ENCODE results near the gene ALDH1L1. TPM values are rescaled to one million over a fixed set of nuclear protein-coding genes. Genes with fewer than 3 reads are reported as not detected.

Gene ALDH1L1
- total RNA-seq, 2 experiments from 2014 or later = not detected

DNA sequence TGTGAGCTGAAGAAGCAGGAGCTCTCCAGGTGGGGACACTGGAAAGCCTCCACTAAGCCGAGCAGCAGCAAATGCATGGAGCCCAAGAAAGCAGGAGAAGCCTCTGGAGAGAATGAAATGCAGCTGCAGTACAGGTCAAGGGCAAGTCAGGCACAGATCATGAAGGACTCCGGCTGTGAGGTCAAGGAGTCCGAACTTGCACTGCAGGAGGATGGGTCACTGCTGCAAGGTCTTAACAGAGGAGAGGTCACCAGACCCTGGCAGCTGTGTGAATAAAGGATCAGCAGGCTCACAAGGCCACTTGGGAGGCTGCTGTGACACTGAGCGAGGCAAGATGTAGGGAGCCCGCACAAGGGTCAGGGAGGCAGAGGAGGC lies 71.7 kb downstream of the ALDH1L1 start:
- Mint-ChIP-seq H3K4me3 (no peak overlapping the region), H3K4me1 (ENCODE audit: low read depth) (no peaks in the 10 kb centered on the region), H3K27me3 (no peaks in the 10 kb centered on the region), H3K36me3 (no peaks in the 10 kb centered on the region), H3K9me3 (no peaks in the 10 kb centered on the region), H3K27ac (no peak overlapping the region)
- no peak for DNase-seq
- intact Hi-C loops (cut with micrococcal nuclease) = no loop called here
- POLR2A ChIA-PET = no interaction called here
- CTCF ChIA-PET = no interaction called here

DNA sequence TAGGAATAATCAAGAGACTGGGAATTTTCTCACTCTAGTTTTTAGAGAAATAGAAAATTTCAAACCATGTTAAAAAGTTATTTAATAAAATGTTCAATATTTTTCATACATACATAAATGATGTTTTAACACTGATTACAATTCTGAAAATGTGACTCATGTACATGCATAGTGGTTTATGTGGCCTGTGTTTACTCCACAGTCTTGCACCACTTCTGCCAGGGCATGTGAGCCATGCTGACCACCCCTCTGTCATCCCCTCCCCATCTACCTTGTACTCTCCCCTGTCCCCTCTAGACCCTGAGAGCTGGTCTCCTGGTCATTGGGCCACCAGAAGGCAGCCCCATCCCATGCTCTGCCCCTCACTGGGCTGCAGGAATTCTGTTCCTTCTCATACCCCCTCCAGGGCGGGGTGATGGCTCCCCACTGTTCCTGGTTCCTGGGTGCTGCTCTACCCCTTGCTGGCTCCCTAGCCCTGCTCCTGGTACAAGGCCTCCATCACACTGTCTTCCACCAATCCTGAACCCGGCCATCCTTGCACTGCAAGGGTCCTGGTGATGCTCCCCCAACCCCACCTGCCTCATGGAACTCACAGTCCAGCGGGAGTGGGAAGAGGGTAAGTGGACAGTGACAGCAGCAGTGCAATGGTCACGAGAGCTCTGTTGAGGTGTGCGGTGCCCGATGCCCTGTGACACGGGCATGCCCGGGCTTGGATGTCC lies 72.3 kb downstream of the ALDH1L1 start:
- DNase-seq = no peak
- CTCF ChIA-PET = no interaction called here
- Mint-ChIP-seq H3K9me3 (no peaks in the 10 kb centered on the region), H3K4me3 (no peak overlapping the region), H3K27ac (no peak overlapping the region), H3K36me3 (no peaks in the 10 kb centered on the region), H3K4me1 (ENCODE audit: low read depth) (no peaks in the 10 kb centered on the region), H3K27me3 (no peaks in the 10 kb centered on the region)
- intact Hi-C loops (cut with micrococcal nuclease) = no loop called here
- POLR2A ChIA-PET = no interaction called here

- Mint-ChIP-seq H3K9me3 (no peaks in the 10 kb centered on the region), H3K4me1 (ENCODE audit: low read depth) (no peaks in the 10 kb centered on the region), H3K36me3 (no peaks in the 10 kb centered on the region), H3K4me3 (no peak overlapping the region), H3K27me3 (no peaks in the 10 kb centered on the region), H3K27ac (no peak overlapping the region)
- ChIA-PET POLR2A (no interaction called here), CTCF (no interaction called here)
- no peak for DNase-seq
- intact Hi-C loops (cut with micrococcal nuclease) = no loop called here
Observed at GRCh38 chr3:126107203-126107939, 73.0 kb downstream of the ALDH1L1 start.

GRCh38 chr3:126106336-126107202 lies 73.8 kb downstream of the ALDH1L1 start:
- no peak overlapping the region for H3K4me3 Mint-ChIP-seq
- no peak overlapping the region for H3K27ac Mint-ChIP-seq
- DNase-seq = no peak
- H3K36me3 Mint-ChIP-seq = no peaks in the 10 kb centered on the region
- no peaks in the 10 kb centered on the region for H3K27me3 Mint-ChIP-seq
- intact Hi-C loops (cut with micrococcal nuclease) = no loop called here
- ChIA-PET CTCF (no interaction called here), POLR2A (no interaction called here)
- no peaks in the 10 kb centered on the region for H3K4me1 Mint-ChIP-seq (ENCODE audit: low read depth)
- no peaks in the 10 kb centered on the region for H3K9me3 Mint-ChIP-seq

DNA sequence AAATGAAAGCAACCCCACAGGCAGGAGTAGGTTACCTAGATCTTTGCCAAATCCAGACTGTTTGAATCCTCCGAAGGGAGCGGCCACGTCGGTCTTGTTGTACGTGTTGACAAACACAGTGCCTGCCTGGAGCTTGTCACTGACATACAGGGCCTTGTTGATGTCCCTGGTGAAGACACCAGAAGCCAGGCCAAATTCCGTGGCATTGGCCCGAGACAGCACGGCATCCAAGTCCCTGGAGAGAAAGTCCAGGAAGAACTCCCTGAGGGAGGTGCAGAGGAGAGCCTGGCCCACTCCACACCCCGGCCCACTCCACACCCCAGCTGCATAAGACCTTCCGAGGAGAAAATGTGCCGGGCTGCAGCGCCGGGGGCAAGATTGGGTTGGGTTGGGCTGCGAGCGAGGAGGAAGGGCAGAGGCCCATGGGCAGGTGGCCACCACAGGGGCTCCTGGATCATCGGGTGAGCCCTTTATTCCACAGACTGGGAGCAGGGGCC lies 74.6 kb downstream of the ALDH1L1 start:
- H3K36me3 Mint-ChIP-seq = no peaks in the 10 kb centered on the region
- H3K4me3 Mint-ChIP-seq = no peak overlapping the region
- POLR2A ChIA-PET = no interaction called here
- no peak for DNase-seq
- H3K27ac Mint-ChIP-seq = no peak overlapping the region
- H3K4me1 Mint-ChIP-seq (ENCODE audit: low read depth) = no peaks in the 10 kb centered on the region
- H3K27me3 Mint-ChIP-seq = no peaks in the 10 kb centered on the region
- H3K9me3 Mint-ChIP-seq = no peaks in the 10 kb centered on the region
- CTCF ChIA-PET = no interaction called here
- intact Hi-C loops (cut with micrococcal nuclease) = no loop called here

DNA sequence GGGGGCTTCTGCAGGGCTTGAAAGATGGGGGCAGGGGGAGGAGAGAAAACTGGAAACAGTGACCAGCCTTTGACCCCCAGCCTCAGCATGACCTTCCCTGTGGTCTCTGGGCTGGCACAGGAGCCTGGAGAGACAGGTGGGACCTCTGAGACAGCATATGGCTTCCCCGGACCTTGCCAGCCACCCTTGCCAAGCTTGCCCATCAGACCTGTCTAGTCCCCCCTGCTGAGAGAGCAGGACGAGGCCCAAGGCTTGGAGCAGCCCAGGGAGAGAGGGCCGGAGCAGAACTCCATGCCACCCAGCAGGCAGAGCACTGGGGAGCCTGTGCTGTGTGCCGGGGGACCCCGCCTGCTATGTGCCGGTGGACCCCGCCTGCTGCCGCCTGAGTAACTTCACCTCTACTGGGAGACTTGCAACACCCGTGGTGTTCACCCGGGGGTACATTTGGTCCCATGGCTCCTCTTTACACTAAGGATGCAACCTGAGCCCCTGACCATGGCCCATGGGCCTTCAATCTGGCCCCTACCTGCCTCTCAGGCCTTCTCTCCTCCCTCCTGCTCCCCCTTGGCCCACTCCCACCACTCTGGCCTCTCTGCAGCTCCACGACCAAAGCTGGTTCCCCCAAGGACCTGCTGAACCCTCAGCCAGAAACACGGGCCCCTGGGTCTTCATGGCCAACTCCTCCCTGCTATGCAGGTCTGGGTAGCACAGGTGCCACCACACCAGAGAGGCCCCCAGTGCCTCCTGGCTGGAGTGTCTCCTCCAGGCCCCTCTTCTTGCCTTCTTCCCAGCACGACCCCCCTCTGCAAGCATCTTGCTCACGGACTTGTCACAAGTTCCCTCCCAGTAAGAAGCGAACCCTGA lies 75.4 kb downstream of the ALDH1L1 start:
- Mint-ChIP-seq H3K36me3 (no peaks in the 10 kb centered on the region), H3K27me3 (no peaks in the 10 kb centered on the region), H3K9me3 (no peaks in the 10 kb centered on the region), H3K4me3 (no peak overlapping the region), H3K4me1 (ENCODE audit: low read depth) (no peaks in the 10 kb centered on the region), H3K27ac (no peak overlapping the region)
- CTCF ChIA-PET = no interaction called here
- POLR2A ChIA-PET = no interaction called here
- DNase-seq = no peak
- intact Hi-C loops (cut with micrococcal nuclease) = no loop called here

- Mint-ChIP-seq H3K4me1 (ENCODE audit: low read depth) (no peaks in the 10 kb centered on the region), H3K4me3 (no peak overlapping the region), H3K27me3 (no peaks in the 10 kb centered on the region), H3K9me3 (no peaks in the 10 kb centered on the region), H3K36me3 (no peaks in the 10 kb centered on the region), H3K27ac (no peak overlapping the region)
- ChIA-PET POLR2A (no interaction called here), CTCF (no interaction called here)
- intact Hi-C loops (cut with micrococcal nuclease) = no loop called here
- DNase-seq = no peak
Observed at GRCh38 chr3:126104028-126104635, 76.3 kb downstream of the ALDH1L1 start.

DNA sequence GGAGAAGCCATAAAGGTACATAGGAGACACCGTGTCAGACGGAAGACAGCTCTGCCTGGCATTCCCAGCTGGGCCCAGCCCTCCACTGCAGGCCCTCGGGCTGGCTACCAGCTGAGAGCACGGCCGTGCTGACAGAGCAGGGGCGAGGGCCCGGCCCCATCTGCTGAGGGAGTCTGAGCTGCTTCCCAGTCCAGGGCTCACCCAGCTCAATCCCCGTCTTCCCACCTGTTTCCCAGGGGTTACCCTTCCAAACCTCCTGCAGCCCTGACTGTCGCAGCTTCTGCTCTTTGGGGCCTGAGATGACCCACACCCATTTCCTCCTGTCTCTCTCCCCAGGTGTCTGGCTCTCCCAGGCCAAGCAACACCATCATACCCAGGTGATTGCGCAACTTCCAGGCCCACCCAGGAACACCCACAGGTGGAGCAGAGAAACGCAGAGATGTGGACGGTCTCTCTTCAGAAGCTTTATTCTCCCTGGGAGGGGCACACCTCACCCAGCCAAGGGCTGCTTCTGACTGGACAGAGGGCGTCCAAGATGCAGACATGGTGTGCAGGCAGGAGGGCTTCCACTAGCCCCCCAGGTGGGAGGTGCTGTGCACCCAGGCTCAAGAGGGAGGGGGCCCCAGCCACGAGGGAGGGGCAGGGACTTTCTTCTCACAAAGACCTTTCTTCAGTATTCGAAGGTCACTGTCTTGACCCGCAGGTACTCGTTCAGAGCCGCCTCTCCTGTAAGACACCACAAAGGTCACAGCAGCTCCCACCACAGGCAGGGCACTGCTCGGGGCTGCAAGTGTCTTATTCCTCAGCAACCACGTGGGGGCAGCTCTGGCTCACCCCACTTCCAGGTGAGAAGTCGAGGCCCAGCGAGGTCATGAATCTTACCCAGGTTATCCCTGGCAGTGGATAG lies 77.0 kb downstream of the ALDH1L1 start:
- CTCF ChIA-PET = no interaction called here
- no peaks in the 10 kb centered on the region for H3K4me1 Mint-ChIP-seq (ENCODE audit: low read depth)

GRCh38 chr3:126102530-126102951 lies 77.8 kb downstream of the ALDH1L1 start:
- Mint-ChIP-seq H3K27ac (no peak overlapping the region), H3K4me1 (ENCODE audit: low read depth) (no peaks in the 10 kb centered on the region), H3K9me3 (peaks cover under 1% of the 10 kb centered on the region), H3K36me3 (no peaks in the 10 kb centered on the region), H3K27me3 (no peaks in the 10 kb centered on the region), H3K4me3 (no peak overlapping the region)
- no peak for DNase-seq
- ChIA-PET POLR2A (no interaction called here), CTCF (interaction anchor here (0.6 kb wide), 1 partner anchor 1201 kb away, joined by 3 read pairs; no protein-coding TSS in a partner anchor)
- intact Hi-C loops (cut with micrococcal nuclease) = no loop called here

More for the DNA sequence above, 77.0 kb downstream of the ALDH1L1 start:
- H3K36me3 Mint-ChIP-seq = no peaks in the 10 kb centered on the region
- no peak for DNase-seq
- POLR2A ChIA-PET = no interaction called here
- no peak overlapping the region for H3K4me3 Mint-ChIP-seq
- H3K9me3 Mint-ChIP-seq = no peaks in the 10 kb centered on the region
- no peak overlapping the region for H3K27ac Mint-ChIP-seq
- H3K27me3 Mint-ChIP-seq = no peaks in the 10 kb centered on the region
- intact Hi-C loops (cut with micrococcal nuclease) = no loop called here

GRCh38 chr3:126102011-126102410 lies 78.4 kb downstream of the ALDH1L1 start:
- Mint-ChIP-seq H3K36me3 (no peaks in the 10 kb centered on the region), H3K27ac (no peak overlapping the region), H3K27me3 (no peaks in the 10 kb centered on the region), H3K4me3 (no peak overlapping the region), H3K4me1 (ENCODE audit: low read depth) (no peaks in the 10 kb centered on the region), H3K9me3 (peaks cover 5% of the 10 kb centered on the region)
- no peak for DNase-seq
- intact Hi-C loops (cut with micrococcal nuclease) = no loop called here
- CTCF ChIA-PET = interaction anchor here (0.6 kb wide), 1 partner anchor 1202 kb away, joined by 3 read pairs; no protein-coding TSS in a partner anchor
- POLR2A ChIA-PET = no interaction called here

- peaks cover 10% of the 10 kb centered on the region for H3K9me3 Mint-ChIP-seq
- intact Hi-C loops (cut with micrococcal nuclease) = no loop called here
- POLR2A ChIA-PET = no interaction called here
- H3K4me3 Mint-ChIP-seq = no peak overlapping the region
- H3K27ac Mint-ChIP-seq = no peak overlapping the region
- no peaks in the 10 kb centered on the region for H3K4me1 Mint-ChIP-seq (ENCODE audit: low read depth)
- no peak for DNase-seq
- no peaks in the 10 kb centered on the region for H3K36me3 Mint-ChIP-seq
- no peaks in the 10 kb centered on the region for H3K27me3 Mint-ChIP-seq
- CTCF ChIA-PET = no interaction called here
Observed at GRCh38 chr3:126101521-126101982, 78.8 kb downstream of the ALDH1L1 start.
